Nephron progenitor cell (in vitro differentiated cells): ENCODE results near the gene CCDC120.

Experiments
- DNase-seq: peaks from one replicate; pipeline ENCODE4 v3.0.0; 2021
- H3K27ac Mint-ChIP-seq: 2 replicates; pipeline ENCODE4 v1.8.0; 2021; ENCODE audit warnings: mild to moderate bottlenecking, moderate library complexity, mixed read lengths
- H3K27me3 Mint-ChIP-seq: 2 replicates; pipeline ENCODE4 v1.8.0; 2021; ENCODE audit warnings: mild to moderate bottlenecking, low read depth, mixed read lengths; ENCODE audit not compliant: poor library complexity
- H3K36me3 Mint-ChIP-seq: 2 replicates; pipeline ENCODE4 v1.8.0; 2021; ENCODE audit warnings: low read depth, mixed read lengths
- H3K4me1 Mint-ChIP-seq: 2 replicates; pipeline ENCODE4 v1.8.0; 2021; ENCODE audit warnings: mixed read lengths
- H3K4me3 Mint-ChIP-seq: 2 replicates; pipeline ENCODE4 v1.8.0; 2021; ENCODE audit warnings: mild to moderate bottlenecking, moderate library complexity, mixed read lengths
- H3K9me3 Mint-ChIP-seq: 2 replicates; pipeline ENCODE4 v1.8.0; 2021; ENCODE audit warnings: mild to moderate bottlenecking, moderate library complexity, mixed read lengths
- CTCF ChIP-seq: fragments of 200-600 bp; sonication (generic); IDR thresholded peaks from 2 replicates; pipeline ENCODE4 v1.5.0; 2021; ENCODE audit warnings: antibody characterized with exemption

CCDC120 gene

GRCh38 chrX:49043220-49043986, 15.4 kb upstream of the CCDC120 start, which contains the start of gene TFE3:
Gene TFE3, minus strand, starts transcription at chrX:49043357. Its CDS starts 131 bp downstream, at chrX:49043226.
- H3K4me3 Mint-ChIP-seq, result peak within 1 kb of the TSS; percentile 93
- H3K4me1 Mint-ChIP-seq, result peaks cover 41% of the 10 kb centered on the region
- H3K36me3 Mint-ChIP-seq, result peaks cover 6% of the 10 kb centered on the region
- H3K9me3 Mint-ChIP-seq, result peaks cover 41% of the 10 kb centered on the region
- peak; percentile 48 for TF ChIP-seq CTCF
- peak within 1 kb of the TSS; percentile 98 for H3K27ac Mint-ChIP-seq
- H3K27me3 Mint-ChIP-seq, result peaks cover 3% of the 10 kb centered on the region
- peak; percentile 95 for DNase-seq

- Mint-ChIP-seq H3K36me3 (peaks cover under 1% of the 10 kb centered on the region), H3K4me3 (peak overlapping the region; percentile 93), H3K27ac (no peak overlapping the region), H3K27me3 (peaks cover 3% of the 10 kb centered on the region), H3K9me3 (peaks cover 39% of the 10 kb centered on the region), H3K4me1 (peaks cover 36% of the 10 kb centered on the region)
- DNase-seq, result no peak
- no peak for TF ChIP-seq CTCF
Observed at GRCh38 chrX:49043987-49044281, 14.9 kb upstream of the CCDC120 start.

GRCh38 chrX:49053223-49054072, 5.4 kb upstream of the CCDC120 start:
- DNase-seq, result peak; percentile 83
- Mint-ChIP-seq H3K27me3 (peaks cover 3% of the 10 kb centered on the region), H3K27ac (no peak overlapping the region), H3K9me3 (peaks cover 66% of the 10 kb centered on the region), H3K4me3 (peak overlapping the region; percentile 87), H3K36me3 (peaks cover 16% of the 10 kb centered on the region), H3K4me1 (peaks cover 22% of the 10 kb centered on the region)
- TF ChIP-seq CTCF, result no peak

- Mint-ChIP-seq H3K4me1 (peaks cover 23% of the 10 kb centered on the region), H3K9me3 (peaks cover 63% of the 10 kb centered on the region), H3K27me3 (peaks cover 3% of the 10 kb centered on the region), H3K27ac (no peak overlapping the region), H3K4me3 (peak overlapping the region; percentile 87), H3K36me3 (peaks cover 16% of the 10 kb centered on the region)
- no peak for DNase-seq
- no peak for TF ChIP-seq CTCF
Observed at GRCh38 chrX:49054073-49054762, 4.6 kb upstream of the CCDC120 start.

GRCh38 chrX:49059201-49059600, 402 bp downstream of the CCDC120 start:
- H3K36me3 Mint-ChIP-seq, result peaks cover 14% of the 10 kb centered on the region
- H3K9me3 Mint-ChIP-seq, result peaks cover 58% of the 10 kb centered on the region
- no peak overlapping the region for H3K27ac Mint-ChIP-seq
- DNase-seq, result no peak
- peaks cover 15% of the 10 kb centered on the region for H3K4me1 Mint-ChIP-seq
- peaks cover 4% of the 10 kb centered on the region for H3K27me3 Mint-ChIP-seq
- H3K4me3 Mint-ChIP-seq, result no peak overlapping the region
- no peak for TF ChIP-seq CTCF
